Measurements from ENCODE around the gene NHEJ1. TPM values are rescaled to one million over a fixed set of nuclear protein-coding genes. Genes with fewer than 3 reads are reported as not detected.
A peak's percentile ranks its signal among the peaks of the same experiment; 100 is the strongest.

NHEJ1 gene
- total and polyA plus RNA-seq, 2 of the 13 experiments (the other 11 are each of a cell fraction or from before 2014, with no cell fraction given): 30.0 to 30.7 TPM

GRCh38 chr2:219207134-219207883, 46.7 kb upstream of the NHEJ1 start (continued):
- TF ChIP-seq ZBTB1 (CRISPR knock-in tag; IDR thresholded peaks at IDR 0.05; ENCODE audit: borderline replicate concordance) (0 out of 2 replicates have a peak, but pooled peaks have one; percentile 74), ZIK1 (CRISPR knock-in tag; IDR thresholded peaks at IDR 0.05; ENCODE audit: borderline replicate concordance, low read depth) (no peak), ZNF350 (CRISPR knock-in tag; IDR thresholded peaks at IDR 0.05; ENCODE audit: borderline replicate concordance, low read depth) (peak; percentile 14; the same call in 1 of the 2 replicates), EED (CRISPR knock-in tag; IDR thresholded peaks at IDR 0.05) (peak; percentile 13; the same call in 1 of the 2 replicates), NCOA5 (CRISPR knock-in tag; IDR thresholded peaks at IDR 0.05) (no peak), USF2 (IDR thresholded peaks at IDR 0.05; ENCODE audit: low read depth, low read length) (no peak), USF2 (CRISPR knock-in tag; IDR thresholded peaks at IDR 0.05; ENCODE audit: borderline replicate concordance) (no peak), ZNF383 (CRISPR knock-in tag; IDR thresholded peaks at IDR 0.05; ENCODE audit: borderline replicate concordance) (no peak), HNF4G (IDR thresholded peaks at IDR 0.05; ENCODE audit: borderline replicate concordance, low read depth, low read length) (no peak; the same call in 1 of the 2 replicates), HNF4G (CRISPR knock-in tag; IDR thresholded peaks at IDR 0.05; ENCODE audit: borderline replicate concordance, low read depth) (no peak), ZNF781 (CRISPR knock-in tag; IDR thresholded peaks at IDR 0.05; ENCODE audit: borderline replicate concordance, not compliant biosample characterization) (peak; percentile 49), U2AF1 (optimal IDR thresholded peaks at IDR 0.05; ENCODE audit: low read depth, low read length) (peak; percentile 3), EEA1 (CRISPR knock-in tag; IDR thresholded peaks at IDR 0.05; ENCODE audit: borderline replicate concordance) (0 out of 2 replicates have a peak, but pooled peaks have one; percentile 15), TCF7L2 (IDR thresholded peaks at IDR 0.05; ENCODE audit: low read depth, low read length) (no peak), ZSCAN21 (CRISPR knock-in tag; IDR thresholded peaks at IDR 0.05; ENCODE audit: borderline replicate concordance) (no peak), ZNF33B (CRISPR knock-in tag; IDR thresholded peaks at IDR 0.05) (0 out of 2 replicates have a peak, but pooled peaks have one; percentile 42), ZBTB39 (CRISPR knock-in tag; IDR thresholded peaks at IDR 0.05) (0 out of 2 replicates have a peak, but pooled peaks have one; percentile 24)
- TF ChIP-seq, protein P1, sequence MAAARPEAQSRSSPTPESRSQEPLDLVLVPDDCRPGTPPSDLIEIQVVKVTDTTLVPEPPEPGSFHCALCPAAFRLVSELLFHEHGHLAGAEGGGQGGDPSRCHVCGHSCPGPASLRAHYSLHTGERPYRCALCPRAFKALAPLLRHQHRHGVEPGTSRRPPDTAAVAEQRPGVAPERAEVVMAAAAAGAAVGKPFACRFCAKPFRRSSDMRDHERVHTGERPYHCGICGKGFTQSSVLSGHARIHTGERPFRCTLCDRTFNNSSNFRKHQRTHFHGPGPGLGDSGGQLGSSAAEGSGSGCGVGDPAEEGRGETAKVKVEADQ (CRISPR knock-in tag; IDR thresholded peaks at IDR 0.05; ENCODE audit: borderline replicate concordance): no peak; the same call in none of the 2 replicates
- TF ChIP-seq, protein P2, sequence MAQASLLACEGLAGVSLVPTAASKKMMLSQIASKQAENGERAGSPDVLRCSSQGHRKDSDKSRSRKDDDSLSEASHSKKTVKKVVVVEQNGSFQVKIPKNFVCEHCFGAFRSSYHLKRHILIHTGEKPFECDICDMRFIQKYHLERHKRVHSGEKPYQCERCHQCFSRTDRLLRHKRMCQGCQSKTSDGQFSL (CRISPR knock-in tag; IDR thresholded peaks at IDR 0.05): peak; percentile 84; the same call in 1 of the 2 replicates
- TF ChIP-seq, protein P3, sequence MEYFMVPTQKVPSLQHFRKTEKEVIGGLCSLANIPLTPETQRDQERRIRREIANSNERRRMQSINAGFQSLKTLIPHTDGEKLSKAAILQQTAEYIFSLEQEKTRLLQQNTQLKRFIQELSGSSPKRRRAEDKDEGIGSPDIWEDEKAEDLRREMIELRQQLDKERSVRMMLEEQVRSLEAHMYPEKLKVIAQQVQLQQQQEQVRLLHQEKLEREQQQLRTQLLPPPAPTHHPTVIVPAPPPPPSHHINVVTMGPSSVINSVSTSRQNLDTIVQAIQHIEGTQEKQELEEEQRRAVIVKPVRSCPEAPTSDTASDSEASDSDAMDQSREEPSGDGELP (IDR thresholded peaks at IDR 0.05; ENCODE audit: borderline replicate concordance, low read depth): peak; percentile 82

All from HepG2 (cell line).